Measurements from ENCODE around the gene CIRBP.

DNA sequence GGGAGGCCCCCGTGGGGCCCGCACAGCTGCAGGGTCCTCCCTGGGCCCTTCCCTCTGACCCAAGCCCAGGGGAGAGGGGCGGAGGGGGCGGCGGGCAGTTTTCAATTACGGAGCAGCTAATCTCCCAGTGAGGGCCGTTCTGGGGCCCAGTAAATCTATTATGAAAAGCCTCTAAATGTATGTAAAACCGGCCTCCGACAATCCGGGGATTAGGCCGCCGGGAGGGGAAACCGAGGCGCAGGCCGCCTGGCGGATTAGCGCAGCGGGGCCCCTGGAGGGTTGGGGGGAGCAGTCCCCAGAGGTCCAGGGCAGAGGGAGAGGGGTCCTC lies 41.7 kb downstream of the CIRBP start:
- TF ChIP-seq, protein P1, sequence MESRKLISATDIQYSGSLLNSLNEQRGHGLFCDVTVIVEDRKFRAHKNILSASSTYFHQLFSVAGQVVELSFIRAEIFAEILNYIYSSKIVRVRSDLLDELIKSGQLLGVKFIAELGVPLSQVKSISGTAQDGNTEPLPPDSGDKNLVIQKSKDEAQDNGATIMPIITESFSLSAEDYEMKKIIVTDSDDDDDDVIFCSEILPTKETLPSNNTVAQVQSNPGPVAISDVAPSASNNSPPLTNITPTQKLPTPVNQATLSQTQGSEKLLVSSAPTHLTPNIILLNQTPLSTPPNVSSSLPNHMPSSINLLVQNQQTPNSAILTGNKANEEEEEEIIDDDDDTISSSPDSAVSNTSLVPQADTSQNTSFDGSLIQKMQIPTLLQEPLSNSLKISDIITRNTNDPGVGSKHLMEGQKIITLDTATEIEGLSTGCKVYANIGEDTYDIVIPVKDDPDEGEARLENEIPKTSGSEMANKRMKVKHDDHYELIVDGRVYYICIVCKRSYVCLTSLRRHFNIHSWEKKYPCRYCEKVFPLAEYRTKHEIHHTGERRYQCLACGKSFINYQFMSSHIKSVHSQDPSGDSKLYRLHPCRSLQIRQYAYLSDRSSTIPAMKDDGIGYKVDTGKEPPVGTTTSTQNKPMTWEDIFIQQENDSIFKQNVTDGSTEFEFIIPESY (IDR thresholded peaks at IDR 0.05; ENCODE audit: borderline replicate concordance, low read depth), result no peak
- TF ChIP-seq SMC3 (IDR thresholded peaks at IDR 0.05; ENCODE audit: low read depth, low read length), result no peak
- TF ChIP-seq, protein P2, sequence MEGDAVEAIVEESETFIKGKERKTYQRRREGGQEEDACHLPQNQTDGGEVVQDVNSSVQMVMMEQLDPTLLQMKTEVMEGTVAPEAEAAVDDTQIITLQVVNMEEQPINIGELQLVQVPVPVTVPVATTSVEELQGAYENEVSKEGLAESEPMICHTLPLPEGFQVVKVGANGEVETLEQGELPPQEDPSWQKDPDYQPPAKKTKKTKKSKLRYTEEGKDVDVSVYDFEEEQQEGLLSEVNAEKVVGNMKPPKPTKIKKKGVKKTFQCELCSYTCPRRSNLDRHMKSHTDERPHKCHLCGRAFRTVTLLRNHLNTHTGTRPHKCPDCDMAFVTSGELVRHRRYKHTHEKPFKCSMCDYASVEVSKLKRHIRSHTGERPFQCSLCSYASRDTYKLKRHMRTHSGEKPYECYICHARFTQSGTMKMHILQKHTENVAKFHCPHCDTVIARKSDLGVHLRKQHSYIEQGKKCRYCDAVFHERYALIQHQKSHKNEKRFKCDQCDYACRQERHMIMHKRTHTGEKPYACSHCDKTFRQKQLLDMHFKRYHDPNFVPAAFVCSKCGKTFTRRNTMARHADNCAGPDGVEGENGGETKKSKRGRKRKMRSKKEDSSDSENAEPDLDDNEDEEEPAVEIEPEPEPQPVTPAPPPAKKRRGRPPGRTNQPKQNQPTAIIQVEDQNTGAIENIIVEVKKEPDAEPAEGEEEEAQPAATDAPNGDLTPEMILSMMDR (IDR thresholded peaks at IDR 0.05), result no peak
- TF ChIP-seq, protein P3, sequence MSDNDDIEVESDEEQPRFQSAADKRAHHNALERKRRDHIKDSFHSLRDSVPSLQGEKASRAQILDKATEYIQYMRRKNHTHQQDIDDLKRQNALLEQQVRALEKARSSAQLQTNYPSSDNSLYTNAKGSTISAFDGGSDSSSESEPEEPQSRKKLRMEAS (IDR thresholded peaks at IDR 0.05; ENCODE audit: low read depth), result no peak
- TF ChIP-seq, protein P4, sequence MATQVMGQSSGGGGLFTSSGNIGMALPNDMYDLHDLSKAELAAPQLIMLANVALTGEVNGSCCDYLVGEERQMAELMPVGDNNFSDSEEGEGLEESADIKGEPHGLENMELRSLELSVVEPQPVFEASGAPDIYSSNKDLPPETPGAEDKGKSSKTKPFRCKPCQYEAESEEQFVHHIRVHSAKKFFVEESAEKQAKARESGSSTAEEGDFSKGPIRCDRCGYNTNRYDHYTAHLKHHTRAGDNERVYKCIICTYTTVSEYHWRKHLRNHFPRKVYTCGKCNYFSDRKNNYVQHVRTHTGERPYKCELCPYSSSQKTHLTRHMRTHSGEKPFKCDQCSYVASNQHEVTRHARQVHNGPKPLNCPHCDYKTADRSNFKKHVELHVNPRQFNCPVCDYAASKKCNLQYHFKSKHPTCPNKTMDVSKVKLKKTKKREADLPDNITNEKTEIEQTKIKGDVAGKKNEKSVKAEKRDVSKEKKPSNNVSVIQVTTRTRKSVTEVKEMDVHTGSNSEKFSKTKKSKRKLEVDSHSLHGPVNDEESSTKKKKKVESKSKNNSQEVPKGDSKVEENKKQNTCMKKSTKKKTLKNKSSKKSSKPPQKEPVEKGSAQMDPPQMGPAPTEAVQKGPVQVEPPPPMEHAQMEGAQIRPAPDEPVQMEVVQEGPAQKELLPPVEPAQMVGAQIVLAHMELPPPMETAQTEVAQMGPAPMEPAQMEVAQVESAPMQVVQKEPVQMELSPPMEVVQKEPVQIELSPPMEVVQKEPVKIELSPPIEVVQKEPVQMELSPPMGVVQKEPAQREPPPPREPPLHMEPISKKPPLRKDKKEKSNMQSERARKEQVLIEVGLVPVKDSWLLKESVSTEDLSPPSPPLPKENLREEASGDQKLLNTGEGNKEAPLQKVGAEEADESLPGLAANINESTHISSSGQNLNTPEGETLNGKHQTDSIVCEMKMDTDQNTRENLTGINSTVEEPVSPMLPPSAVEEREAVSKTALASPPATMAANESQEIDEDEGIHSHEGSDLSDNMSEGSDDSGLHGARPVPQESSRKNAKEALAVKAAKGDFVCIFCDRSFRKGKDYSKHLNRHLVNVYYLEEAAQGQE (IDR thresholded peaks at IDR 0.05; ENCODE audit: low read depth, low read length), result no peak
- TF ChIP-seq RAD21 (IDR thresholded peaks at IDR 0.05; ENCODE audit: low read length), result no peak
- TF ChIP-seq FOXM1 (IDR thresholded peaks at IDR 0.05; ENCODE audit: low read depth), result no peak
- TF ChIP-seq EP300 (IDR thresholded peaks at IDR 0.05; ENCODE audit: borderline replicate concordance in 1 of 2, low read depth in 1 of 2, low read length in 1 of 2), result no peak
- no peak for TF ChIP-seq JUND (IDR thresholded peaks at IDR 0.05)
- no peak for TF ChIP-seq GABPA (IDR thresholded peaks at IDR 0.05; ENCODE audit: low read depth)
